Naive thymus-derived CD8-positive, alpha-beta T cell (primary cell): Measurements from ENCODE around the gene INAFM2. TPM values are rescaled to one million over a fixed set of nuclear protein-coding genes. Genes with fewer than 3 reads are reported as not detected.
A peak's percentile ranks its signal among the peaks of the same experiment; 100 is the strongest.

Experiments
- ATAC-seq, 2 donors: fragments of 150-1000 bp; cut with Tn5 transposase in 1 of 2; sonication (Bioruptor Pico), chemical (Tn5 transposase) in 1 of 2; 1 replicate in 1 of 2; 2 replicates in 1 of 2; pipeline ENCODE4 v1.10.0; 2021; ENCODE audit warnings: mild to moderate bottlenecking in 2 of 2, moderate library complexity in 2 of 2
- POLR2A ChIA-PET: fragments of 350-600 bp; sonication (Branson Sonifier 250); formaldehyde crosslinking; loops from one replicate; lab custom pipeline; 2021; ENCODE audit warnings: antibody characterized with exemption; lab: Charles Lee
- DNase-seq, 10 donors: peaks; one replicate each; pipeline versions ENCODE4 v3.0.0 to v3.0.0-alpha.2; 2020 to 2022
- H3K27ac Mint-ChIP-seq, 10 donors: one replicate each; pipeline ENCODE4 v1.8.0; 2020 to 2022; ENCODE audit warnings: mild to moderate bottlenecking in 10 of 10, mixed read lengths in 10 of 10, moderate library complexity in 4 of 10, inconsistent platforms in 1 of 10
- H3K27me3 Mint-ChIP-seq, 5 donors: one replicate each; pipeline ENCODE4 v1.8.0; 2021 to 2022; ENCODE audit warnings: mixed read lengths in 5 of 5
- H3K36me3 Mint-ChIP-seq, 3 donors: one replicate each; pipeline ENCODE4 v1.8.0; 2020 to 2022; ENCODE audit warnings: mixed read lengths in 3 of 3, mild to moderate bottlenecking in 2 of 3, inconsistent platforms in 1 of 3
- H3K4me1 Mint-ChIP-seq, 4 donors: one replicate each; pipeline ENCODE4 v1.8.0; 2021 to 2022; ENCODE audit warnings: mixed read lengths in 4 of 4
- H3K4me3 Mint-ChIP-seq, 10 donors: one replicate each; pipeline ENCODE4 v1.8.0; 2020 to 2022; ENCODE audit warnings: mild to moderate bottlenecking in 10 of 10, mixed read lengths in 10 of 10, moderate library complexity in 6 of 10, inconsistent platforms in 1 of 10
- H3K9me3 Mint-ChIP-seq, 9 donors: one replicate each; pipeline ENCODE4 v1.8.0; 2020 to 2022; ENCODE audit warnings: mixed read lengths in 9 of 9, mild to moderate bottlenecking in 3 of 9, inconsistent platforms in 1 of 9, moderate library complexity in 1 of 9
- polyA plus RNA-seq, 3 donors: library from polyadenylated mRNA; unstranded; fragments of 300-500 nt; fragmentation: Illumina TruSeq; gene quantifications; one replicate each; pipeline ENCODE4 v1.2.3, GENCODE V29; 2021
- total RNA-seq, 8 experiments: library from RNA in 2 of 8; stranded (reverse) in 2 of 8; gene quantifications; one replicate each; pipeline ENCODE4 v1.2.3 and lab custom pipeline; 2021 to 2026

Gene INAFM2
- total and polyA plus RNA-seq, 5 experiments from 2014 or later: 0.69 to 8.1 (median 2.5) TPM

- Mint-ChIP-seq H3K4me3 (no peak overlapping the region), H3K36me3 (peaks cover 15 to 63% (median 28%) of the 10 kb centered on the region in 3 donors), H3K27ac (no peak overlapping the region), H3K4me1 (peaks cover 0 to 4% (median 1%) of the 10 kb centered on the region in 4 donors), H3K27me3 (no peaks in the 10 kb centered on the region), H3K9me3 (peaks cover 0 to 14% (median 2%) of the 10 kb centered on the region in 9 donors)
- ATAC-seq (no peak), DNase-seq (no peak)
- POLR2A ChIA-PET: interaction anchor here (1.0 to 1.7 kb wide), 2 partner anchors 9 to 10 kb away, joined by 3 to 5 read pairs; no protein-coding TSS in a partner anchor
These were observed 25.1 kb upstream of the INAFM2 start for GRCh38 chr15:40298216-40298935.

GRCh38 chr15:40300367-40300766 is 23.1 kb upstream of the INAFM2 start:
- peaks cover 15 to 76% (median 28%) of the 10 kb centered on the region in 3 donors for H3K36me3 Mint-ChIP-seq
- H3K27me3 Mint-ChIP-seq: no peaks in the 10 kb centered on the region
- no peak for ATAC-seq
- H3K4me3 Mint-ChIP-seq: no peak overlapping the region
- peaks cover 13 to 22% (median 17%) of the 10 kb centered on the region in 4 donors for H3K4me1 Mint-ChIP-seq
- DNase-seq: no peak
- H3K9me3 Mint-ChIP-seq: peaks cover 0 to 14% (median 2%) of the 10 kb centered on the region in 9 donors
- POLR2A ChIA-PET: interaction anchor here (0.9 kb wide), 1 partner anchor 10 kb away, joined by 3 read pairs; no protein-coding TSS in a partner anchor
- no peak overlapping the region for H3K27ac Mint-ChIP-seq

- DNase-seq (no peak), ATAC-seq (no peak)
- Mint-ChIP-seq H3K4me3 (no peak overlapping the region), H3K4me1 (peaks cover 13 to 25% (median 21%) of the 10 kb centered on the region in 4 donors), H3K27ac (no peak overlapping the region), H3K9me3 (peaks cover 0 to 14% (median 2%) of the 10 kb centered on the region in 9 donors), H3K27me3 (no peaks in the 10 kb centered on the region), H3K36me3 (peaks cover 15 to 73% (median 28%) of the 10 kb centered on the region in 3 donors)
- POLR2A ChIA-PET: interaction anchor here (0.9 kb wide), 1 partner anchor 9 kb away, joined by 3 read pairs; no protein-coding TSS in a partner anchor
These were observed 22.7 kb upstream of the INAFM2 start for GRCh38 chr15:40300771-40301170.

- DNase-seq: no peak
- no peak for ATAC-seq
- POLR2A ChIA-PET: interaction anchor here (0.9 kb wide), 1 partner anchor 8 kb away, joined by 3 read pairs; no protein-coding TSS in a partner anchor
- Mint-ChIP-seq H3K27me3 (no peaks in the 10 kb centered on the region), H3K27ac (no peak overlapping the region), H3K36me3 (peaks cover 15 to 70% (median 28%) of the 10 kb centered on the region in 3 donors), H3K9me3 (peaks cover 0 to 14% (median 2%) of the 10 kb centered on the region in 9 donors), H3K4me3 (peak overlapping the region in 1 of 10 donors; percentile 56), H3K4me1 (peaks cover 17 to 33% (median 29%) of the 10 kb centered on the region in 4 donors)
These were observed 21.9 kb upstream of the INAFM2 start for GRCh38 chr15:40301467-40302179.

GRCh38 chr15:40302288-40302886 is 21.1 kb upstream of the INAFM2 start:
- peaks cover 15 to 67% (median 28%) of the 10 kb centered on the region in 3 donors for H3K36me3 Mint-ChIP-seq
- no peaks in the 10 kb centered on the region for H3K27me3 Mint-ChIP-seq
- H3K4me1 Mint-ChIP-seq: peaks cover 20 to 37% (median 32%) of the 10 kb centered on the region in 4 donors
- H3K27ac Mint-ChIP-seq: no peak overlapping the region
- H3K4me3 Mint-ChIP-seq: no peak overlapping the region
- ATAC-seq (no peak), DNase-seq (no peak)
- POLR2A ChIA-PET: no interaction called here
- peaks cover 0 to 14% (median 2%) of the 10 kb centered on the region in 9 donors for H3K9me3 Mint-ChIP-seq

GRCh38 chr15:40302981-40303380 is 20.5 kb upstream of the INAFM2 start:
- peaks cover 15 to 61% (median 28%) of the 10 kb centered on the region in 3 donors for H3K36me3 Mint-ChIP-seq
- POLR2A ChIA-PET: interaction anchor here (0.7 kb wide), 1 partner anchor 35 kb away, joined by 3 read pairs; no protein-coding TSS in a partner anchor
- H3K4me3 Mint-ChIP-seq: no peak overlapping the region
- H3K4me1 Mint-ChIP-seq: peaks cover 19 to 37% (median 32%) of the 10 kb centered on the region in 4 donors
- H3K9me3 Mint-ChIP-seq: peaks cover 0 to 14% (median 2%) of the 10 kb centered on the region in 9 donors
- DNase-seq (no peak), ATAC-seq (no peak)
- no peaks in the 10 kb centered on the region for H3K27me3 Mint-ChIP-seq
- H3K27ac Mint-ChIP-seq: peak overlapping the region in 1 of 10 donors; percentile 75

- Mint-ChIP-seq H3K27ac (peak overlapping the region in 4 of 10 donors; percentile 24 to 75 (median 56)), H3K36me3 (peaks cover 15 to 59% (median 28%) of the 10 kb centered on the region in 3 donors), H3K9me3 (peaks cover 0 to 14% (median 2%) of the 10 kb centered on the region in 9 donors), H3K27me3 (no peaks in the 10 kb centered on the region), H3K4me1 (peaks cover 21 to 38% (median 34%) of the 10 kb centered on the region in 4 donors), H3K4me3 (no peak overlapping the region)
- DNase-seq (no peak), ATAC-seq (no peak)
- POLR2A ChIA-PET: interaction anchor here (0.7 kb wide), 1 partner anchor 34 kb away, joined by 3 read pairs; no protein-coding TSS in a partner anchor
These were observed 19.9 kb upstream of the INAFM2 start for GRCh38 chr15:40303576-40303975.

GRCh38 chr15:40305281-40305680 is 18.2 kb upstream of the INAFM2 start:
- no peaks in the 10 kb centered on the region for H3K27me3 Mint-ChIP-seq
- peaks cover 0 to 5% (median 2%) of the 10 kb centered on the region in 9 donors for H3K9me3 Mint-ChIP-seq
- POLR2A ChIA-PET: interaction anchor here (1.0 to 5.6 kb wide), 5 partner anchors 10 to 100 kb away, joined by 3 to 48 read pairs (median 4); partner anchors contain the start of gene ANKRD63
- H3K36me3 Mint-ChIP-seq: peaks cover 8 to 45% (median 13%) of the 10 kb centered on the region in 3 donors
- H3K4me1 Mint-ChIP-seq: peaks cover 31 to 54% (median 51%) of the 10 kb centered on the region in 4 donors
- peak overlapping the region in 2 of 10 donors; percentile 45 to 76 for H3K27ac Mint-ChIP-seq
- peak overlapping the region in 6 of 10 donors; percentile 28 to 96 (median 53) for H3K4me3 Mint-ChIP-seq
- no peak for ATAC-seq
- no peak for DNase-seq

- ATAC-seq (no peak), DNase-seq (no peak)
- Mint-ChIP-seq H3K27ac (peak overlapping the region; percentile 72 to 98 (median 96)), H3K36me3 (peaks cover 0 to 36% (median 4%) of the 10 kb centered on the region in 3 donors), H3K4me3 (peak overlapping the region; percentile 94 to 98 (median 96)), H3K27me3 (no peaks in the 10 kb centered on the region), H3K4me1 (peaks cover 31 to 54% (median 53%) of the 10 kb centered on the region in 4 donors), H3K9me3 (no peaks in the 10 kb centered on the region)
- POLR2A ChIA-PET: interaction anchor here (1.3 to 6.8 kb wide), 5 partner anchors 11 to 31 kb away, joined by 3 to 104 read pairs (median 38); partner anchors contain the start of genes ANKRD63 and INAFM2
These were observed 17.1 kb upstream of the INAFM2 start for GRCh38 chr15:40306371-40306770.

- no peaks in the 10 kb centered on the region for H3K9me3 Mint-ChIP-seq
- no peak for ATAC-seq
- H3K4me3 Mint-ChIP-seq: peak overlapping the region; percentile 94 to 98 (median 96)
- H3K27ac Mint-ChIP-seq: peak overlapping the region; percentile 72 to 98 (median 97)
- DNase-seq: peak in 4 of 10 donors; percentile 11 to 30 (median 26)
- peaks cover 0 to 31% (median 0%) of the 10 kb centered on the region in 3 donors for H3K36me3 Mint-ChIP-seq
- POLR2A ChIA-PET: interaction anchor here (0.8 to 6.8 kb wide), 16 partner anchors 9 to 587 kb away, joined by 3 to 104 read pairs (median 6); partner anchors contain the start of genes ANKRD63, BAHD1, INAFM2 and IVD
- H3K4me1 Mint-ChIP-seq: peaks cover 31 to 54% (median 54%) of the 10 kb centered on the region in 4 donors
- H3K27me3 Mint-ChIP-seq: no peaks in the 10 kb centered on the region
These were observed 16.6 kb upstream of the INAFM2 start for GRCh38 chr15:40306908-40307307.

GRCh38 chr15:40307421-40308211 is 15.9 kb upstream of the INAFM2 start, which contains the start of gene PLCB2:
Gene PLCB2, minus strand, starts transcription at chr15:40307935. Its CDS starts 263 bp downstream, at chr15:40307672.
- Mint-ChIP-seq H3K9me3 (no peaks in the 10 kb centered on the region), H3K27me3 (no peaks in the 10 kb centered on the region), H3K4me1 (peaks cover 30 to 58% (median 55%) of the 10 kb centered on the region in 4 donors), H3K4me3 (peak within 1 kb of the TSS; percentile 94 to 98 (median 96)), H3K36me3 (peaks cover 0 to 26% (median 0%) of the 10 kb centered on the region in 3 donors), H3K27ac (peak within 1 kb of the TSS; percentile 93 to 98 (median 97))
- ATAC-seq (peak; percentile 81 to 83), DNase-seq (peak; percentile 52 to 85 (median 70))
- POLR2A ChIA-PET: interaction anchor here (0.7 to 6.8 kb wide), 24 partner anchors 9 to 587 kb away, joined by 3 to 104 read pairs (median 4); partner anchors contain the start of genes ANKRD63, BAHD1, FSIP1 and INAFM2
